Right atrium auricular region (tissue), 2 donors: ENCODE measurements around the gene RPGRIP1L. TPM values are rescaled to one million over a fixed set of nuclear protein-coding genes. Genes with fewer than 3 reads are reported as not detected.

Experiments
- DNase-seq: peaks from one replicate; pipeline ENCODE4 v3.0.0-alpha.2; 2019; ENCODE audit warnings: low spot score
- H3K27ac ChIP-seq, 2 donors: fragments of 200-600 bp; sonication (generic); 1 replicate in 1 of 2; 2 replicates in 1 of 2; pipeline ENCODE4 v1.5.1; 2016 to 2019
- H3K27me3 ChIP-seq, 2 donors: fragments of 200-600 bp; sonication (generic); one replicate each; pipeline versions ENCODE4 v1.5.1 to v1.6.0; 2017 to 2019
- H3K36me3 ChIP-seq: fragments of 200-600 bp; sonication (generic); one replicate; pipeline ENCODE4 v1.5.1; 2016
- H3K4me1 ChIP-seq, 2 donors: fragments of 200-600 bp; sonication (generic); one replicate each; pipeline versions ENCODE4 v1.5.1 to v1.6.0; 2017 to 2019
- H3K4me3 ChIP-seq, 2 donors: fragments of 200-600 bp; sonication (generic); 1 replicate in 1 of 2; 2 replicates in 1 of 2; pipeline ENCODE4 v1.5.1; 2017 to 2019; ENCODE audit warnings: mild to moderate bottlenecking in 1 of 2, moderate library complexity in 1 of 2
- H3K9me3 ChIP-seq, 2 donors: fragments of 200-600 bp; sonication (generic); one replicate each; pipeline ENCODE4 v1.5.1; 2019
- total RNA-seq, 2 donors: library from RNA; depleted of rRNA; stranded (reverse); fragments of >200 nt; gene quantifications; one replicate each; pipeline ENCODE4 v1.1.0, GENCODE V29; 2016
- TF ChIP-seq, protein P1 (sequence below), 2 donors: fragments of 200-600 bp; sonication (generic); IDR thresholded peaks; one replicate each; pipeline ENCODE4 v1.5.1; 2019; ENCODE audit warnings: antibody characterized with exemption in 2 of 2

Gene RPGRIP1L
- total RNA-seq, 2 donors from 2014 or later = 1.8 to 2.3 TPM

DNA sequence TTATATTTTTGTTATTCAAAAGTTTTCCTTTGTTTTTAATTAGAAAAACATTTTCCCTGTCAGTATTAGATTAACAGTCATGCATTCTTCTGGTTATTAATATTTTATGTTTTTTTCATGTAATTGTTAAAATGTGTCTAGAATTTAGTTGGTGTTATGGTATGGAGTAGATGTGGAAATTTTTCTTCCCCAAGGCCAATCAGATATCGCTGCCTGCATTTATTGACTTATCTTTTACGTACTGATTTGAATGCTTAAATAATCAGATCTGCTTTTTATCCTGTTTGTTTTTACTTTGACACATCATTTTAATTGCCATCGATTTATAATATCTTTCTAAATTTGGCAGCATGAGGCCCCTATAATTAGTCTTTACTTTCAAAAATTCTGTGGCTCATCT is 13.9 kb upstream of the RPGRIP1L start:
- H3K4me3 ChIP-seq = no peak overlapping the region
- no peaks in the 10 kb centered on the region for H3K36me3 ChIP-seq
- H3K9me3 ChIP-seq = no peaks in the 10 kb centered on the region
- DNase-seq = no peak
- no peaks in the 10 kb centered on the region for H3K27me3 ChIP-seq
- peaks cover 0 to 28% of the 10 kb centered on the region in 2 donors for H3K4me1 ChIP-seq
- H3K27ac ChIP-seq = no peak overlapping the region
- TF ChIP-seq, protein P1, sequence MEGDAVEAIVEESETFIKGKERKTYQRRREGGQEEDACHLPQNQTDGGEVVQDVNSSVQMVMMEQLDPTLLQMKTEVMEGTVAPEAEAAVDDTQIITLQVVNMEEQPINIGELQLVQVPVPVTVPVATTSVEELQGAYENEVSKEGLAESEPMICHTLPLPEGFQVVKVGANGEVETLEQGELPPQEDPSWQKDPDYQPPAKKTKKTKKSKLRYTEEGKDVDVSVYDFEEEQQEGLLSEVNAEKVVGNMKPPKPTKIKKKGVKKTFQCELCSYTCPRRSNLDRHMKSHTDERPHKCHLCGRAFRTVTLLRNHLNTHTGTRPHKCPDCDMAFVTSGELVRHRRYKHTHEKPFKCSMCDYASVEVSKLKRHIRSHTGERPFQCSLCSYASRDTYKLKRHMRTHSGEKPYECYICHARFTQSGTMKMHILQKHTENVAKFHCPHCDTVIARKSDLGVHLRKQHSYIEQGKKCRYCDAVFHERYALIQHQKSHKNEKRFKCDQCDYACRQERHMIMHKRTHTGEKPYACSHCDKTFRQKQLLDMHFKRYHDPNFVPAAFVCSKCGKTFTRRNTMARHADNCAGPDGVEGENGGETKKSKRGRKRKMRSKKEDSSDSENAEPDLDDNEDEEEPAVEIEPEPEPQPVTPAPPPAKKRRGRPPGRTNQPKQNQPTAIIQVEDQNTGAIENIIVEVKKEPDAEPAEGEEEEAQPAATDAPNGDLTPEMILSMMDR (IDR thresholded peaks at IDR 0.05) = no peak

DNA sequence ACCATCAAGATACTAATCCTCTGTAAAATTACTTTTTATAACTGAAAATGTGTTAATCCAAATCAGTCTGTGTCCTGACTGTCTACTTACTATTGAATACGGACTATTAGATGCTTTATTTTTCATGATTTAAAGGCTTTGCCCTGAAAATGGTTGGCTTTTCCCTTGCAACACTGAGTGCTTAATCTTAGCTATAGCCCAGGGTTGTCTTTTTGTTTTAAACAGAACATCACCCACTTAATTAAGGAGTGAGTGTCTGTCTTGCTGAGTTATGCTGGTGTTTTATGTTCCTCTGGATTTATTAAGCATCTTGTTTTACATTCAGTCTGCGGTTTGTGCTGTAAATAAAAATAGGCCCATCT is 11.3 kb upstream of the RPGRIP1L start:
- no peak for DNase-seq
- Histone ChIP-seq H3K4me3 (no peak overlapping the region), H3K4me1 (peaks cover 0 to 28% of the 10 kb centered on the region in 2 donors), H3K27ac (no peak overlapping the region), H3K36me3 (no peaks in the 10 kb centered on the region), H3K9me3 (no peaks in the 10 kb centered on the region), H3K27me3 (no peaks in the 10 kb centered on the region)
- TF ChIP-seq, protein P1 (IDR thresholded peaks at IDR 0.05) = no peak

DNA sequence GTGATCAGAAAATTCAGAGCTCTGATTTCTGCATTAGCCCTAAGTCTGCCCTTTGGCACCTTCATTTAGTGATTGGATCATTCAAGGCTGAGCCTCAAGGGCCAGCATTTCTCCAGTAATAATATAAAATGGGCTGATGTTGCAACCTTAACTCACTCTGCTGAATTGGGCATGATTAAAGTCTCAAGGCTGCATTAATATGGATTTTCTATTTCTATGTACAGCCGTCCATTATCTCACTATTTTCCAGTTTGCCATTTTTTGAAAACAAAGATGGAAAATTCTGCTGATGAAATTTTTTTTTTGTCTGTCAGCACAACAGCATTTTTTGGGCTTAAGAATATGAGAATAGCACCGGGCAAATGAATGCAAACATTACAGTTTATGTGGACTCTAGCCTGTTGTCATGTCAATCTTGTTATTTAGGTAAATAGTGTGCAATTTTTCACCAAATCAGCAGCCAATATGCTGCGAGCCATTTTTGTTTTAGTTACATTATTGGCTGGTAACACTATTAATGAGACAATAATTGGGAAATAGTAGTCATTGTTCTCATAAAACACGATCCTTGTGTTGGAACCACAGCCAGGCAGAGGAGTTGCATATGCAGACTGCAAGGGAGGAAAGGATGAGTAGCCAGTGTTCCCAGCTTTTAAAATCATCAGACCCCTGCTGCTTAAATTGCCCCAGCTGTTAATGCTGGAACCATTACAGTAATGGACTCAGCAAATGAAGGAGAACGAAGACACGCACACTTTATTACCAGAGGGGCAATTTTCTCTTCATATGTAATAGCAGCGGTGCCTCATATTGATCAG is 10.8 kb upstream of the RPGRIP1L start:
- TF ChIP-seq, protein P1 (IDR thresholded peaks at IDR 0.05) = no peak
- H3K27me3 ChIP-seq = no peaks in the 10 kb centered on the region
- no peak for DNase-seq
- peaks cover 0 to 28% of the 10 kb centered on the region in 2 donors for H3K4me1 ChIP-seq
- H3K4me3 ChIP-seq = no peak overlapping the region
- H3K36me3 ChIP-seq = no peaks in the 10 kb centered on the region
- H3K27ac ChIP-seq = peak overlapping the region in 1 of 2 donors; percentile 3
- no peaks in the 10 kb centered on the region for H3K9me3 ChIP-seq

DNA sequence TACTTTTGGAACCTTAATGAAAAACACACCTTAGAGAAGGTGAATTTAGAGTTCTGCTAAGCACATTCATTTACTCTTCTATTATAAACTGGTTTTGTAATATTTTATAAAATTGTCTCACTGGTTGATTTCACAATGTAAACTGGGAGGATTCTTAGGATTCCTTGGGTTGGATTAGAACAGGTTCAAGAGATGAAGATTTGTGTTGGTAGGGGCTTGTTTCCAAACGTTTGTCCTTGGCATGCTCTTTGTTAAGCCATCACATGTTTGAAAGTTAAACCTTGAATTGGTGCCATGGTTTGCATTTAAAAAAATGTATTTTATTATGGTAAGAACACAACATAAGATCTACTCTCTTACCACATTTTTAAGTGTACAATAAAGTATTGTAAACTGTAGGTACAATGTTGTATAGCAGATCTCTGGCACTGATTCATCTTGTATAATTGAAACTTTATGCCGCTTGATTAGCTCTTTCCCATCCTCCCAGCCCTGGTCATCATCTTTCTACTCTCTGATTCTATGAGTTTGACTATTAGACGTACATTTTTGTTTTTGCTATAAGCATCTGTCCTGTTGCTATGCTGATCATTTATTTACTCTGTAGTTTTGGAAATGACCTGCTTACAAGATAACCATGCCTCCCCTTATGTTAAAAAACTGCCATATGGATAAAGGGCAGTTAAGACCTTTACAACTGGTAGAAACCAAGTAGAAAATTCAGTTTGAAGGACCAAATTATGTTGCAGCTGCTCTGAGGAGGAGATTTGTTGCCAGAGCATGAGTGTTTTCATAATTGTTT is 9.9 kb upstream of the RPGRIP1L start:
- H3K9me3 ChIP-seq = no peaks in the 10 kb centered on the region
- peak overlapping the region in 1 of 2 donors; percentile 3 for H3K27ac ChIP-seq
- H3K4me3 ChIP-seq = no peak overlapping the region
- TF ChIP-seq, protein P1 (IDR thresholded peaks at IDR 0.05) = no peak
- DNase-seq = no peak
- H3K27me3 ChIP-seq = no peaks in the 10 kb centered on the region
- H3K4me1 ChIP-seq = peaks cover 0 to 28% of the 10 kb centered on the region in 2 donors
- H3K36me3 ChIP-seq = no peaks in the 10 kb centered on the region

DNA sequence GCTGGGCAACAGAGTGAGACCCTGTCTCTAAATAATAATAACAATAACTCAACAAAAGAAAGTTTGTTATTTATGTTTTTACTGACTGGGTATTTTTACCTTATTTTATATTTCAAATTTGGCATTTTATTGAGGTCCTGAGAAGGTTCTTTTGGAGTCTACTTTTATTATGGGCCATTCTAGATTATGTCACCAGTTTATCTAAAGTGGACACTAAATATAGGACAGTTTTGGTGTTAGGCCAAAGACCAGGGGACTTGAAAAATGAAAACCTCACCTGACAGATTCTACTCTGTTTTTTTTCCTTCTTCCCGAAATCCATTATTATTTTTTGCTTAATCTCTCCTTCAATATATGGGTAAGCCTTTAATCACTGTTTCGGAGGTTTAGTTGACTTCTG is 8.4 kb upstream of the RPGRIP1L start:
- no peak for DNase-seq
- no peak overlapping the region for H3K4me3 ChIP-seq
- H3K27me3 ChIP-seq = no peaks in the 10 kb centered on the region
- H3K4me1 ChIP-seq = peaks cover 0 to 28% of the 10 kb centered on the region in 2 donors
- no peaks in the 10 kb centered on the region for H3K36me3 ChIP-seq
- TF ChIP-seq, protein P1 (IDR thresholded peaks at IDR 0.05) = no peak
- H3K9me3 ChIP-seq = no peaks in the 10 kb centered on the region
- H3K27ac ChIP-seq = peak overlapping the region in 1 of 2 donors; percentile 5
